Measurements from ENCODE around the gene CD27.
"Not testable (repeated sequence)": the region's sequence is repeated elsewhere in the genome, so short reads cannot be mapped to it uniquely, and the experiment has no call there.

CD27 gene

GRCh38 chr12:6461401-6462233 lies 16.9 kb downstream of the CD27 start:
- peak; percentile 86 for DNase-seq

- DNase-seq = no peak
These were observed 17.7 kb downstream of the CD27 start for GRCh38 chr12:6462234-6462995.

GRCh38 chr12:6463216-6463615 lies 18.5 kb downstream of the CD27 start:
- DNase-seq = peak; percentile 43

- DNase-seq = no peak
These were observed 19.1 kb downstream of the CD27 start for GRCh38 chr12:6463858-6464257.

GRCh38 chr12:6464531-6464930 lies 19.8 kb downstream of the CD27 start:
- DNase-seq = no peak

GRCh38 chr12:6465467-6466183 lies 20.9 kb downstream of the CD27 start:
- DNase-seq = peak; percentile 74

- no peak for DNase-seq
These were observed 21.4 kb downstream of the CD27 start for GRCh38 chr12:6466184-6466573.

- DNase-seq = not testable (repeated sequence)
These were observed 22.0 kb downstream of the CD27 start for GRCh38 chr12:6466751-6467150.

- DNase-seq = not testable (repeated sequence)
These were observed 23.0 kb downstream of the CD27 start for GRCh38 chr12:6467571-6468282.

GRCh38 chr12:6468283-6468575 lies 23.5 kb downstream of the CD27 start:
- no peak for DNase-seq

GRCh38 chr12:6469092-6469491 lies 24.3 kb downstream of the CD27 start:
- no peak for DNase-seq

GRCh38 chr12:6469609-6470374 lies 25.0 kb downstream of the CD27 start:
- no peak for DNase-seq

GRCh38 chr12:6470375-6471163 lies 25.8 kb downstream of the CD27 start, which contains the start of gene VAMP1:
TSS of gene VAMP1 (minus strand) at chr12:6470677. CDS start at chr12:6470531, 146 bp downstream.
- peak; percentile 96 for DNase-seq

GRCh38 chr12:6471989-6472360 lies 27.2 kb downstream of the CD27 start:
- DNase-seq = no peak

- DNase-seq = no peak
These were observed 27.7 kb downstream of the CD27 start for GRCh38 chr12:6472491-6472890.

GRCh38 chr12:6475233-6475975 lies 30.6 kb downstream of the CD27 start:
- not testable (repeated sequence) for DNase-seq

GRCh38 chr12:6476489-6476888 lies 31.7 kb downstream of the CD27 start:
- no peak for DNase-seq

- not testable (repeated sequence) for DNase-seq
These were observed 33.0 kb downstream of the CD27 start for GRCh38 chr12:6477601-6478377.

- DNase-seq = no peak
These were observed 33.7 kb downstream of the CD27 start for GRCh38 chr12:6478416-6478815.

- no peak for DNase-seq
These were observed 43.5 kb downstream of the CD27 start for GRCh38 chr12:6488240-6488639.
